ENCODE measurements around the gene NHLH1.

DNA sequence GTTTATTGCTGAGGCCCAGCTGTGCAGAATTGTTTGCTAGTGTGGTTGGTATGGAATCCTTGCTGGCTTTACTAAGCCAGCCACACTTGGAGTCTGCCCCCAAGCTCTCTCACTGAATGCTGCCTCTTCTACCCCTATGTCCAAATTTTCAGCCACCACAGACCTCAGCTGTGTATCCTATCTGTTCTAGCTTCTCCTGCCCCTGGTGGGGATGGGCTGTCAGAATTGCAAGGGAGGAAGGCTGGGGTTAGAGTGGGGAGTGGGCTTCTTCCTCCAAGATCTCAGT is 4.4 kb downstream of the NHLH1 start:
- TF ChIP-seq, protein P1, sequence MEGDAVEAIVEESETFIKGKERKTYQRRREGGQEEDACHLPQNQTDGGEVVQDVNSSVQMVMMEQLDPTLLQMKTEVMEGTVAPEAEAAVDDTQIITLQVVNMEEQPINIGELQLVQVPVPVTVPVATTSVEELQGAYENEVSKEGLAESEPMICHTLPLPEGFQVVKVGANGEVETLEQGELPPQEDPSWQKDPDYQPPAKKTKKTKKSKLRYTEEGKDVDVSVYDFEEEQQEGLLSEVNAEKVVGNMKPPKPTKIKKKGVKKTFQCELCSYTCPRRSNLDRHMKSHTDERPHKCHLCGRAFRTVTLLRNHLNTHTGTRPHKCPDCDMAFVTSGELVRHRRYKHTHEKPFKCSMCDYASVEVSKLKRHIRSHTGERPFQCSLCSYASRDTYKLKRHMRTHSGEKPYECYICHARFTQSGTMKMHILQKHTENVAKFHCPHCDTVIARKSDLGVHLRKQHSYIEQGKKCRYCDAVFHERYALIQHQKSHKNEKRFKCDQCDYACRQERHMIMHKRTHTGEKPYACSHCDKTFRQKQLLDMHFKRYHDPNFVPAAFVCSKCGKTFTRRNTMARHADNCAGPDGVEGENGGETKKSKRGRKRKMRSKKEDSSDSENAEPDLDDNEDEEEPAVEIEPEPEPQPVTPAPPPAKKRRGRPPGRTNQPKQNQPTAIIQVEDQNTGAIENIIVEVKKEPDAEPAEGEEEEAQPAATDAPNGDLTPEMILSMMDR (conservative IDR thresholded peaks at IDR 0.05; ENCODE audit: low read depth, low read length) = no peak
- no peak for TF ChIP-seq EZH2 (IDR thresholded peaks at IDR 0.05; ENCODE audit: borderline replicate concordance, low read depth, low read length, poor library complexity, severe bottlenecking)
